CD4-positive, alpha-beta T cell treated with Interleukin-2 at 100 ng/mL for 4 hours (primary cell): ENCODE results near the gene CCR7.
"Not testable (repeated sequence)": the region's sequence is repeated elsewhere in the genome, so short reads cannot be mapped to it uniquely, and the experiment has no call there.

Experiments used
- DNase-seq: peaks from one replicate; pipeline ENCODE4 v3.0.0-alpha.2; 2020; ENCODE audit warnings: low spot score

The CCR7 gene

DNA sequence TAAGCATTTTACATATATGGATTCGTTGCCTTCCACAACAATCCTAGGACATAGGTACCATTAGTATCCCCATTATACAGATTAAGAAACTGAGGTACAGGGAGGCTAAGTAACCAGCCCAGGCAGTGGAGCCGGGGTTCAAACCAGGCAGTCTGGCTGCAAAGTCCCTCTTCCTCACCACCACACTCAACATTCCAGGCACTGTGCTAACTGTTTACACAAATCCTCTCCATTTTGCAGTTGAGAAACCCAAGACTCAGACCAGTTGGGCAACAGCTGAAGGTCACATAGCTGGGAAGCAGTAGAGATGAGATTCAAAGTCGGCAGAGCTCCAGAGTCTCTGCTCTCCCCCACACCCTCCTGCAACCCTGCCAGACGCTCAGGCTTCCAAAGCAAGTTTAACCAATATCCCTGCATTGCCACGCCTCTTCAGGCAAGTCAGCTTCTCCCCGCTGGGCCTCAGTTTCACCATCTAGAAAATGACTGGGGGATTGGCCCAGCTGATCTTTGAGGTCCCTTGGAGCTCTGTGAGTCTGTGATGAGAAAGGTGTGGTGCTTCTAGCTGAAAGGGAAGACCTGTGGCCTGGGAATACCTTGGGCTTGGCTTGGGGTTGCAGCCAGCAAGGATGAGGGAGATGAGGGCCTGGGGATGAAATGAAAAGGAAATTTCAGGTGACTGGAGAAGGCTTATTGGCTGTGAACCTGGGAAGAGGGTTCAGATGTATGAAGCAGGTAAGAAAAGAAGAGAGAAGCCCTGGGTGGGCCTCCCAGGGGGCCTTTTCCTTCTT lies 14.0 kb downstream of the CCR7 start:
- no peak for DNase-seq

DNA sequence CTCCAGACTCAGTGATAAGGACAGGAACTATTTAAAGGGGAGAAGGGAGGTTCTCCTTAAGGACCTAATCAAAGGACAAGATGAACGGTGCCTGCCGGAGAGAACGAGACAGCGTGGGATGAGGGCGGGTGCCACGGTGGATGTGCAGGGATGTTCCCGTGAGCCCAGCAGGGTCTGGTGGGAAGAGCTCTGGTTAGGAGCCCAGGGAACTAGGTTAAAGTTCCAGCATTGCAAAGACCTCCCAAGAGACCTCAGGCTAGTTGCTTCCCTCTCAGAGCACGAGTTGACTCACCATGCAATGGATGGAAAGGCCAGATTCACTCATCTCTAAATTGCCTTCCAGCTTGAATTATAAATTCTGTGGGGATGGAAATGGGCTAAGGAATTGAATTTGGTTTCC lies 14.7 kb downstream of the CCR7 start:
- no peak for DNase-seq

DNA sequence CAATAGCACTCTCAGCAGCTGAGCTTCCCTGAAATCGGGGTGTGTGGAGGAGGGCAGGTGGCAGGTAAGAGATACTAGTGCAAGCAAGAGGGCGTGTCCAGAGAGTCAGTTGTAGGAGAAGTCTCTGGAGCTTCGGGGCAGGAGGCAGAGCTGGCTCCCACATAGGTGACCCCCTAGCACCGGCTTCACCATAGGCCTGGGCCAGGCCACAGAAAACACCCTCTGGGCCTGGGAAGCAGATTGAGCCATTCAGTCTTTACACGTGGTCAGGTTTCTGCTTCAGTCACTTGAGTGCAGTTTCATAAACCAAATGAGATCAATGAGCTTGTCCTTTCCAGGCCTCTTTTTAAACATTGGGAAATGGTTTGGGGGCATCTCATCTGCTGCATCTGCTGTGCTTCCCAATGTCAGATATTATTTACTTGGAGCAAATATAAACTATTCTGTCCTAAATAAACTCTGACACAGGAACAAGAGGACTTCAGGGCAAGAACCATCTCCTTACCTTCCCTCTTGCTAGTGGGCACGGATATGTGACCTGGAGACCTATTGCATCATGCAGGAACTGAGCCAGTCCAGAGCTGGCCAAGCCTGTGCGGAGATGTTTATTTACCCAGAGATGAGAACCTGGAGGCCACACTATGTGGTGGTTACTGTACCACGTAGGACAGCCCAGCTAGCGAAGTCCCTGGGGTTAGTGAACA lies 16.1 kb downstream of the CCR7 start:
- no peak for DNase-seq

DNA sequence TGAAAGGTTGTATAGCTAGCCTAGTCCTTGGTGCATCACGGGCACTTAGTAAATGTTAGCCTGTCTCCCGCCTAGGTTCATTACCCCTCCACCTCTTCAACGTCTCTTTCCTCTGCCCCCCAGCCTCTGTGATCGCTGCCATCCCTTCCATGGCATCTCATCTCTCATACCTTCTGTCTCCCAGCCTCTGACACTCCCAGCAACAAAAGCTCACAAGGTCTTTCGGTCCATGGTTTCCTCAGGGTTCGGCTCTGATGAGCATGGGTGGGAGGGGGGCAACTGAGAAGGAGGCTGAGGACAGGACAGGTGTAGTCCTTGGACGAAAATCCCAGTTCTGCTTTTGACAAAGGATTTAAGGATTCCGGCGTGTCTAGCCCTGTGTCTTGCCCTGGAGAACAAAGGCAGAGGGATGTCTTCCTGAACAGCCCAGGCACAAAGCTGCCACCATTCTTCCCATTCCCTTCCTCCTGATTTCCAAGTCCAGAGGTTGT lies 16.7 kb downstream of the CCR7 start:
- DNase-seq: no peak

DNA sequence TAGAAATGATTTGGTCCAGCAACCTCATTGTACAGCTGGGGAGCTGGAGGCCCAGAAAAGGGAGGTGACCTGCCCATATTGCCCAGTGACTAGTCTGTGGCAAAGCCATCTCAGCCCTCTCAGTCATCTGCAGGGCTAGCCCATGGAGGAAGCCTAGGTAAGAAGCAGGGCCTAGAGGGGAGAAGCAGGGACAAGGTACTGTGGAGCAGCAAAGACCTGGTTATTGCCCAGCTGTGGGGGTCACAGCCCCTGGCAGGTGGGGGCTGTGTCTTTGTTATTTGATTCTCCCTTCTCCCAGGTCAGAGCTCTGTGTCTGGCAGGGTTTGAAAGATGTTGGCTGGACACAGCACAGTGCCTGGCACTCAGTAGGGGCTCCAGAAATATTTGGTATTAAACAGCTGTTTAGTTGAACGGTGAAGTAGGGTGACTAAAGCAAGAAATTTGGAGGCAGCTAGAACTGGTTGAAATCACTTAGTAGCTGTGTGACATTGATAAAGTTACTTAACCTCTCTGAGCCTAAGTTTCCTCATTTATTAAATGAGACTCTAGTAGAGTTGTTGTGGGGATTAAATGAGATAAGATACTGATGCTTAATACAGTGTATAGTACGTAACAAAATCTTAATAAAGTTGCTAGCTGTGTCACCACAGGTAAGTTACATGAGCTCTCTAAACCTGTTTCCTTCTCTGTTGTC lies 17.3 kb downstream of the CCR7 start:
- no peak for DNase-seq

DNA sequence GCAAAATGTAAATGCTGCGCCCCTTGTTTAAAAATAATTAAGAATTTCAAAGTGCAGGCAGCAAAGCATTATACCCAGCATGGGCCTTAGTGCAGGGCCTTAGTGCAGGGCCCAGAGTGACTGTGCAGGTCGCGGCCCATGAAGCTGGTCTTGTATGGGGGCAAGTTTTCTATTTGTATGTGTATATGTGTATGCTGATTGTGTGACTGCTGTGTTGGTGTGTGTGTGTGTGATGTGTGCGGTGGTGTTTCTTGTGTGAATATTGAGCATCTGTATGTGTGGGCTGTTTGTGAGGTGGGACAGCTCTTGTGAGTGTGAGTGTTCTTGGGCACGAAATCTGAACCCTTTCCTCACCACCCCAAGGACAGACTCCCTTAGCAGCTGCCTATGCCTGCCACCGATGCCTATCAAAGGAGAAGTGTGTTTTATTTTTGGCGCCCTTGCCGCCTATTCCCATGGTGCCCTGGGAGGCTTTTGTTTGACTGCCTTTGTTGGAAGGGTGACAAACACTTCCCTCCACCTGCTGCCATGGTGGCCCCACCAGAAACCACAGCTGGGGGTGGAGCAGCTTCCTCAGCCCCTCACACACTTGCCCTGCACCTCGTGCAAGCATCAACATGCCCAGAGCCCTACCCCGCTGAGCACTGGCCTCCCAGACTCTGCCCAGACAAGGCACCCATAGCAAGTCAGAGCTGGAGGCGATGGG lies 18.0 kb downstream of the CCR7 start:
- DNase-seq: peak; percentile 79

DNA sequence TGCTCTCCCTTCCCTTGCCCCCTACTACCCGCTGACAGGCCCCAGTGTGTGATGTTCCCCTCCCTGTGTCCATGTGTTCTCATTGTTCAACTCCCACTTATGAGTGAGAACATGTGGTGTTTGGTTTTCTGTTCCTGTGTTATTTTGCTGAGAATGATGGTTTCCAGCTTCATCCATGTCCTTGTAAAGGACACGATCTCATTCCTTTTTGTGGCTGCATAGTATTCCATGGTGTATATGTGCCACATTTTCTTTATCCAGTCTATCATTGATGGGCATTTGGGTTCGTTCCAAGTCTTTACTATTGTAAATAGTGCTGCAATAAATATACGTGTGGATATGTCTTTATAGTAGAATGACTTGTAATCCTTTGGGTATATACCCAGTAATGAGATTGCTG lies 18.8 kb downstream of the CCR7 start:
- DNase-seq: not testable (repeated sequence)

DNA sequence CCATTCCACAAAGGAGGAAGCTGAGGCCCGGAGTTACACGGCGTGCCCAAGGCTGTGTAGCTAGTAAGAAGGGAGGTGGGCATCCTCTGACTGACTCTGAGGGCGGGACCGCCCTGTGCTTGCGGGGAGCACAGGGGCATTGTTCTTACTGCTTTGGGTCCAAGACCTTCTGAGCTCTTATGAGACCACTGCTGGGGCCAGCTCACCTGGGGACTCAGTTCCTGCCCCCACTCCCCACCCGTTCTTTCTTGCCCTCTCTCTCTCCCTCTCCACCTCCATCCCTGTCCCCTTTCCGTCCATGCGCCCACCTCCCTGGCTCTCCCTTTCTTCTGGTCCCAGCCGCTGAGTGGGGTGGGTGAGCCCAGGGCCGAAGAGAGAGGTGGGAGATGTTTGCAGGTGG lies 19.6 kb downstream of the CCR7 start:
- DNase-seq: no peak

DNA sequence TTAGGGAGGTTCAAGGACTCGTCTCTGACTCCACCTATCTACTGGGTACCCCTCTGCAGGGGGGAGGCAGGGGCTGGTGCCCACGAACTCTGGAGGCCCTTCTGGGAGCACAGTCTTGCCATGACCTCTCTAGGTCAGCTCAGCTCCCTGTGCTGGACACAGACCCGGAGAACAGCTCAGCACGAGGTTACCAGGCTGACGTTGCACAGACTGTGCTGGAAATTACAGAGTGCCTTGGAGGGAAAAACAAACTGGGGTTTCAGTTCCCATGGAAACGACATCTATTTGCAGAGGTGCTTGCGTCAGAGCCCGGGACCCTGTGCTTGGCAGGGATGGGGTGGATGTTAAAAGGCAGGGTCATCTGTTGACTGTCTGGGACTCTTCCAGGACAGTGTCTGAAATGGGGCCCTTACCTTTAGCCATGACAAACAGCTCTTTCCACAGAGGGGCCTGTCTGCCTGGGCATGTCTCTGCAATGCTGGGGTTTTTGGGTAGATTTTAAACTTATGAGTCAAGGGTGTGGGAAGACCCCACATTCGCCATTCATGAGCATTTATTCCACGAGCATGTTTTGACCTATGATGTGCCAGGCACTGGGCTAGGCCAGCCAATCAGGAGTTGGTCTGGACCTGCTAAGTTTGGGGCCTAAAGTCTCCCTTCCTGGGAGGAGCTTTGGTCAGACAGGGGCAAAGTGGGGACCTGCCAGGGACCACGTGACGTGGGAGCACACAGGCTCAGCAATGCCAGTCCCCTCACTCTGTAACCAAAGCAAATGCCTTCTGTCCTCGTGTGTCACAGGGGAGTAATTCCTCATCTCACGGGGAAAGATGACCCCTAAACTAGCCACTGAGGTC lies 22.5 kb downstream of the CCR7 start:
- no peak for DNase-seq

DNA sequence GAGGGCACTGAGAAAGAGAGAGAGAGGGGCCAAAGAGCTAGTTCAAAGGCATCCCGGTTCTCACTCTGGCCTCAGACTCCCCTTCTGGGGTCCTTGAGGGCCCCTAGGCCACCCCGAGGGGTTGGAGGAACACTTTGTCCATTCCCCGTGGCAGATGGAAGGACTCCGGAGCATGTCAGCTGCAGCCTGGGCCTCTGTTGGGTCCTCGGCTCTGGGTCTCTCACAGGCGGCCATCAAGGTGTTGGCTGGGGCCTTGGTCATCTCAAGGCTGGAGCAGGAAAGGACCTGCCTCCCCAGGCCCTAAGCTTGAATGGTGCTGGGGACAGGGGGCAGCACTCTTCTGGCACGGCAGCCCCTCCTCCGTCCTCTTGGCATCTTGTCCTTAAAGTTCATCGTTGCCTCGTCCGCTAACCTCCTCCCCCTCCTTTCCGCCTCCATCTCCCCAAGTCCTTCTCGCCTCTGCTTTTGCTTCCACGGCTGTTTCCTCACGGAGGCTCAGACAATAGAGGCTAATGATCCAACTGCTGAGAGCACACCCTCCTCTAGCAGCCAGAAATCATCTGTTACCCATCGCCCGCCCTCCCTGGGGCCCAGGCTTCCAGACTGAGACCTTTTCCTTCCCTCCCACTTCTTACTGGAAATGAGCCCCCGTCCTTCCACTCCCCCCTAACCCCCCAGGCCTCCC lies 23.3 kb downstream of the CCR7 start:
- DNase-seq: no peak

DNA sequence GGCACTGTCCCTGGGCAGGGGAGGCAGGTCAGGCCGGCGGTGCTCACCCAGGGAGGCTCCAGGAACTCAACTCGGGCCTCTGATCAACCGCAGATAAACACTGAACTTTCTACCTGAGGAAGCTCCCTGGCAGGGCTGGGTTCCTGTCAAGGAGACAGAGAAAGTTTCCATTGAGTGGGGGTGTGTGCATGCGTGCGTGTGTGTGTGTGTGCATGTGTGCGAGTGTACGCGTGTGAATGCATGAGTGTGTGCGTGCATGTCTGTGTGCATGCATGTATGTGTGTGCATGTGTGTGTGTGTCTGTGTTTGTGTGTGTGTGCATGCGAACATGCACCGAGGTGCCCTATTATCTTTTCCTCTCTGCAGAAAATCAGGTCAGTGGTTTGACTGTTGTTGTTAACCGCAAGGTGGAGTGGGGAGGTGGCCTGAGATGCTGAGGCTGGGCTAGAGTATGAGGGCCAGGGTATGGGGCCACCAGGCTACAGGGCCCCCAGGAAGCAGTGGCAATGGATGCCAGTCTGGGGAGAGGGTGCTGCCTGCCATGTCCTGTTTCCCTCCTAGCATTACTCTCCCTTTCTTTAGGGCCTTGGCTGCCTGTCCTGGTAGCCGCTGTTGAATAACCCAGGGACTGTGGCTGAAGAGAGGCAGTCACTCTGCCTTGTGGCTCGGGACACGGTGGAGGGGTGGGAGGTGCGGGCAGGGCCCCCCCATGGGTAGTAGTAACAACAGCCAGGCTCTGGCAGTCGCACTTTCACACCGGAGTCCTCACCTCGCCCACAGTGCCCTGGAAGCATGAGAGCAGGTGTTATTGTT lies 24.0 kb downstream of the CCR7 start:
- DNase-seq: peak; percentile 67

DNA sequence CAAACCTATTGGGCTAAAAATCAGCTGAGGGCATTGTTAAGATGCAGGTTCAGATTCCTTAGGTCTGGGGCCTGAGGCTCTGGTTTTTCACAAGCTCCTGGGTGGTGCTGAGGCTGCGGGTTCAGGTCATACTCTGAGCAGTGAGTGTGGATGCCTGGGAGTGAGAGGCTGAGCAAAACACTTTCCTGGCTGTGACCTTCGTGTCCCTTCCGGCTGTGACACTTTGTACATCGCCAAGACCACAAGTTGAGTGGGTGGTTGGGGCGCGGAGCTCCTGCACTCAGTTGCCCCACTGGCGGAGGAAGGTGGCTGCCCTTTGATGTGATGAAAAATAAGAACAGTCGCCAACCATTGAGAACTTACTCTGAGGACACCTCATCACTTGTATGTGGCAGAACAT lies 24.8 kb downstream of the CCR7 start:
- peak; percentile 59 for DNase-seq

DNA sequence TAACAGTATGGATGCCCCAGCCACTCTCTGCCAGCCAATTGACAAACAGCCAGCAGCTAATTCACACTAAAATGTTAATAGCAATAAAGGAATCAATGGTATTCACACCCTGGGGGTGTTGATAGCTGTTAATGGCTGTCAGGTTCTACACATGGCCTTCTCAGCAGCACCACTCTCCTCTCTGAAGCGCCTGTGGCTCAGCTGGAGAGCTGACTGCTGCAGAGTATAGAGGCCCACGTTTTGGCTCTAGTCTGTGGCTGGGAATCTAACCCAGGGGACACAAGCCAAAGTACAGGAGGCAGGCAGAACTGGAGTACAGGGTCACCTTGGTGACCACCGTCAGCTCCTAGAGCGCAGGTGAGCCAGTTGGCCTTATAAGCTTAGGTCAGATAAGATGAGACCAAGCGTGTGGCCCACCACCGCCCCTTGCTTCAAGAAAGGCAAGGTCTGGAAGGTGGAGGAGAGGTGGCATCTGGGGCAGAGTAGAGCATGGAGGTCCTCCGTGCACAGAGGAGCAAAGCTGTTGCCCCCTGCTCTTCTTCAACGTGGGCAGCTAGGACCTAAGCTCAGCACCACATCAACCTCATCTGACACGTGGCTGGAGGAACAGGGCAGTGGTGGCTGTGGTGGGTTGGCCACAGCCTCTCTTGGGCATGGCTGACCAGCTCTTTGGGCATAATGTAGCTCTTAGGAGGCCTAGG lies 25.4 kb downstream of the CCR7 start:
- DNase-seq: no peak

DNA sequence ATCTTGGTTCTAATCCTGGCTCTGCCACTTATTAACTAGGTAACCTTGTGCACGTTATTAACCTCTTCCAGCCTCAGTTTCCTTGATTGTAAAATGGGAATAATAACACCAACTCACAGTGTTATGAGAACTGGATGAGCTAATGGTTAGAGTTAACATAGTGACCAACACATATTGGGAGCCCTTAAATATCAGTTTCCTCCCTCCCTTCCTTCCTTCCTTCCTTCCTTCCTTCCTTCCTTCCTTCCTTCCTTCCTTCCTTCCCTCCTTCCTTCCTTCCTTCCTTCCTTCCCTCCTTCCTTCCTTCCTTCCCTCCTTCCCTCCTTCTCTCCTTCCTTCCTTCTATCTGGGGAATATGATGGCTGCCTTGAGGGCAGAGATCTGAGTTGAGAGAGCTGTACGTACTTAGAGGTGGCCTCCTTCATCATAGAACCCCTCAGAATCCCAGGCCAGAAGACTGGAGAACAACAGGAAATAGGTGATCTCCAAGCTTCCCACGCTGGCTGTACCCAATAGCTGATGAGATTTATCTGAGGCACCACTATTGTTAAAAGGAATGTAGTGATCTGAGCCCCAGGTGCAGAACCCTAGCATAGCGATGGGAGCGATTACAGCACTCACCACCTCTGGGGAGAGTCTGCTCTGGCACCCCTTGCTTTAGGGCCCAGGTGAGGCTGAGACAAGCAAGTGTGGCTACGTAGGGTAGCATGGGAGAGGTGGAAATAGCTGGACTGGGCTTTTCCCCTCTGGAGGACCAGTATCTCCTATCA lies 26.2 kb downstream of the CCR7 start:
- no peak for DNase-seq

DNA sequence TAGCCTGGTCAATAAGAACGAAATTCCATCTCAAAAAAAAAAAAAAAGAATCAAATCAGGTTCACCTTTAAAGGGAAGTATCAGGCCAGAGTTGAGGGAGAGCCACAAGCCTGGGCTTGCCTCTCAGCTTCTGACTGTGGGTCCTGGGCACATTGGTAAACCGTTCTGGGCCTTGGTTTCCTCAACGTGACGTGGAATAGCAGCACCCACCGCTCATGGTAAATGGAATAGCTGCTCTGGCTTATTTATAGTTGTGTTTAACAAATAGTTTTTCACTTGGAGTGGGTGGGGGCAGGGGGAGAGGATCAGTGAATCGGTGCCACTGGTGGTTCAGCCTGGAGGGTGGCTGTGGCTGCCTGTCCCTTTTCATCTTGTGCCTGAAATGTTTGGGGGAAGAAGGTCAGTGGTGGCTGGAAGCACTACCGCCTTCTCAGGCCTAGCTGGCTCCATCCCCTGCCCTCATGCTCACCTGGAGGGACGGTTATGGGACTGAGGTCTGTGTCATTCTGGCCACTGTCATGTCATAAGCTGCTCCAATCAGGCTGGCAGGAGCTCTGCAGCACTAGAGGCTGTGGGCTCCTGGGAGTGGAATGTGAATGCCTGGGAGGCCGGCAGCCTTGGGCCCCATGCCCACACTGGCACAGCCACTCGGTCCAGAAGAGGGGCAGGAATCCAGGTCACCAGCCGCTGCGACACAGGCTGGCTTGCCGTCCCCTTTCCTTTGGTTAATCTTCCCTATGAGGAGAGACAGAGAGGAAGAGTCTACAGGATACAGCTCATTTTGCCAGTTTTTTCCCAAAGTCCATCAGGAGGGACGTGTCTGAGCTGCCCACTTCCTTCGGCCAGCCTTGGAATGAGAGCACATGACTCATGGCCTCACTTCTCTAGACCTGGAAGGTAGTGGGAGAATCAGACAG lies 27.0 kb downstream of the CCR7 start:
- no peak for DNase-seq

DNA sequence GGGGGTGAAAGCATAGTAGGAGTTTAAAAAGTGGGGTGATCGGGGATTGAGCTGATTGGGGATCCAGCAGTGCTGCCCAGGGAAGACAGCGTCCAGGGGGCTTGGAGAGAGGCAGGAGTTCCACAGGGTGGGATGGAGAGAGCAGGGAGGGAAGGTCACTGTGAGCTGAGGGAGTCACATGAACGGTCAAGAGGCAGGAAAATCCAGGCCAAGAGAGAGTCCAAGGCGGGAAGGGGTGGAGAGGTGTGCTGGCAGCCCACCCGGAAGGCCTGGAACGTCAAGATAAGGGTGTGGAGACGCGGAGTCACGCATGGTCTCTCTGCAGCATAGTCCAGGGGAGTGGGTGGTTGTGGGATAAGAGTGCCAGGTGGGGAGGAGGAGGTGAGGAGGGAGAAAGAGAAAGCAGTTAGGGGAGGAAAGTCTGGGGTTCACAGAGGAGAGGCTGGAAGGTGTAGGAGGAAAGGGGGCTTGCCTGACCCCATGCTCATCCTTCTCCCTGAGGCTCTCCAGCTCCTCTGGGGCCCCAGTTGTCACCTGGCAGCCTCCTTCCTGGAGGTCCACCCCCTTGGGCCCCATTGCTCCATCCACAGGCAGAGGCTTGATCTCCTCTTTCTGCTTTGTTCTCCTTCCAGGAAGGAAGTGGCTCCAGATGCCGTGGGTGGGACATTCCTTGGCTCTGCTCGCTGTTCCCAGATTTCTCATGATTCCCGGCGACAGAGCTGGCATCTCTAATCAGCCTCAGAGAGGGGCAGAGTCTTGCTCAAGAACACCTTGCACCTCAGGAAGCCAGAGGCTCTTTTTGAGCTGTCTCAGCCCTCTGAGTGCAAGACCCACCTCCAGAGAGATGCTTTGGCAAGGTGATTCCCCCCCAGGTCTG lies 28.7 kb downstream of the CCR7 start:
- no peak for DNase-seq
